22Rv1 (cell line): ENCODE measurements around the gene PLEKHA5.
"Not testable (repeated sequence)": the region's sequence is repeated elsewhere in the genome, so short reads cannot be mapped to it uniquely, and the experiment has no call there.

ENCODE experiments used
- H3K27ac ChIP-seq: fragments of 450-650 bp; 2 replicates; pipeline ENCODE4 v1.5.1; 2017
- CTCF ChIP-seq: fragments of 450-650 bp; IDR thresholded peaks from 2 replicates; pipeline ENCODE4 v1.5.1; 2017; ENCODE audit warnings: mild to moderate bottlenecking
- ZFX ChIP-seq: fragments of 450-650 bp; IDR thresholded peaks from 2 replicates; pipeline ENCODE4 v1.6.1; 2017; ENCODE audit warnings: antibody characterized with exemption, borderline replicate concordance

Gene PLEKHA5

GRCh38 chr12:19388131-19388549, 258.6 kb downstream of the PLEKHA5 start:
- no peak overlapping the region for H3K27ac ChIP-seq

DNA sequence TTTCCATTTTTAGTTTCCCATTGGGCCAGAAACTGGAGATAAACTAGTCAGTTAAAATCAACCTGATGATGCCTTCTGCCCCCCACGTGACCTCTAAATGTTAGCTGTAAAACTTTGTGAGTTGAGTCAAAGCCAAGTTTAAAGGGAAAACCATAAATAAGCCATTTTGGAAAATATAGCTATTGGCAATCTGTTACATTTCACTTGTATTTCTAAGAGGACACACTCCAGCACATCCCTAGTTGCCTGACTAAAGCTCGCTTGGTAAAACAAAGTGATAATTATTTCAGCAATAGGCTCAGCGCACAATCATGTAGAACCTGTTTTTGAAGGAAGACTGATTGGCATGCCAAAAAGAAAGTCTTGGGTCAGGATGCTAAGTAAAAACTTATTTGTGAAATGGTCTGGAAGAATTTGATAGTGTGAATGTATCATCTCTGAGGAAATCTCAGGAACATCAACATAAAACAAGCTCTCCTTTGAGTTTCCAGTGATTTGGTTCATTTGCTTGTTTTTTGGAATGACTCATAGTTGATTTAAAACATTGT, 260.6 kb downstream of the PLEKHA5 start:
- H3K27ac ChIP-seq = no peak overlapping the region
- TF ChIP-seq ZFX (no peak), CTCF (no peak)

More at GRCh38 chr12:19388131-19388549, 258.6 kb downstream of the PLEKHA5 start:
- TF ChIP-seq CTCF (no peak), ZFX (no peak)

DNA sequence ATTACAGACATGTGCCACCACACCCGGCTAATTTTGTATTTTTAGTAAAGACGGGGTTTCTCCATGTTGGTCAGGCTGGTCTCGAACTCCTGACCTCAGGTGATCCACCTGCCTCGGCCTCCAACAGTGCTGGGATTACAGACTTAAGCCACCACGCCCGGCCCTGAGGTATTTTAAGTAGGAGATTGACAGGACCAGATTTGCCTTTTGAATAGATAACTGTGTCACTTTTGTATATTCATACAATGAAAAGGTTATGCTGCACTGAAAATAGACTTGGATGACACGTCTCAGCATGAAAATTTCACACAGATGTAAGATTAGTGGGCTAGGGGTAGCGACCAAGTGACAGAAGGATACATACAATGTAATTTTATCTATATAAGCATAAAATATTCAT, 263.1 kb downstream of the PLEKHA5 start:
- H3K27ac ChIP-seq = not testable (repeated sequence)

DNA sequence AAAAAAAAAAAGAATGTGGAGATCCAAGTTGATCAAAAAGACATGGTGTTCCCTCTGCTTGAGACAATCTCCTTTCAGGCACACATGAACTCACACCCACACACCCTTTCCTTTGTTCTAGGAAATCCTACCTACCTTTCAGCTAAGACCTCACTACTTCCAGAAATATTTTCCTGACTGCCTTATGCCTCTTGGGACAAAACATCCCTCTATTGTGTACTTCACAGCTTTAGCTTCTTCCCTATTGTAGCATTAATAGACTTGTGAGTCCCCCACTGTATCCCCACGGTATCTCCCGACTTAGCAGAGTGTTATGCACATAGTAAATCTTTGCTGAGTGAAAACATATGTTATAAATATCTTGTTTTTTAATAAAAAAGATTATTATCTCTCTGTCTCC, 264.9 kb downstream of the PLEKHA5 start:
- no peak overlapping the region for H3K27ac ChIP-seq
- TF ChIP-seq ZFX (no peak), CTCF (no peak)

- no peak overlapping the region for H3K27ac ChIP-seq
- TF ChIP-seq ZFX = no peak
- no peak for TF ChIP-seq CTCF
Observed at GRCh38 chr12:19397534-19397933, 268.0 kb downstream of the PLEKHA5 start.

DNA sequence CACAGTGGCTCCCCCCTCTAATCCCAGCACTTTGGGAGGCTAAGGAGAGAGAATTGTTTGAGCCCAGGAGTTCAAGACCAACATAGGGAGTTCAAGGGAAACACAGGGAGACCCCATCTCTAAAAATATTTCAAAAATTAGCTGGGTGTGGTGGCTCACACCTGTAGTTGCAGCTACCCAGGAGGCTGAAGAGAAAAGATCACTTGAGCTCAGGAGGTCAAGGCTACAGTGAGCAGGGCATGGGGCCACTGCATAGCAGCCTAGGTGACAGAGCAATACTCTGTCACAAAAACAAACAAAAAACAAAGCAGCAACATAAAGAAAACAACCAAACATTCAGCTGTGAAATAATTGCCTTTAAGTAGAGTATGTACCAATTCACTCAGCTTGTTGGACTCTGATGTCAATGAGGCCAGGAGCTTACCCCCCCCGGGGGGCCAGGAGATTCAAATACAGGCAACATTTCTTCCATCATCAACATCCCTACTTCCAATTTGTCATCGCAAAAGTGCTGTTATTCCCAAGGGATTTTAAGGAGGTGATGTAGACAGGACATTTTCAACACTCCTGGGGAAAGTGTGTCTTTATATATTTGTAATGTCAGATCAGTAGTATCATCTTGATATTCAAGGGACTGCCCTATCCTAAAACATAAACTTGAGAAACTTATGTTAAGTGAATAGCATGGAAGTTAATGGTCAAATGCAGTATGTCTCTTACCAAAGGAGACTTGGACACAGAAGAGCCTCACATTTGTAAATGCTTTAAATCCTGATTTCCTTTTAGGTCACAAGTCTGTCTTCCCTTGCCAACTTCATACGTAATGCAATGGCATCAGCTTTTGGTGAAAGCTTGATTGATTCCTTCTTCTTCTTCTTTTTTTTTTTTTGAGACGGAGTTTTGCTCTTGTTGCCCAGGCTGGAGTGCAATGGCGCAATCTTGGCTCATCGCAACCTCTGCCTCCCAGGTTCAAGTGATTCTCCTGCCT, 269.1 kb downstream of the PLEKHA5 start:
- no peak overlapping the region for H3K27ac ChIP-seq
- TF ChIP-seq ZFX (no peak), CTCF (no peak)

- H3K27ac ChIP-seq = not testable (repeated sequence)
Observed at GRCh38 chr12:19400649-19401285, 271.2 kb downstream of the PLEKHA5 start.

DNA sequence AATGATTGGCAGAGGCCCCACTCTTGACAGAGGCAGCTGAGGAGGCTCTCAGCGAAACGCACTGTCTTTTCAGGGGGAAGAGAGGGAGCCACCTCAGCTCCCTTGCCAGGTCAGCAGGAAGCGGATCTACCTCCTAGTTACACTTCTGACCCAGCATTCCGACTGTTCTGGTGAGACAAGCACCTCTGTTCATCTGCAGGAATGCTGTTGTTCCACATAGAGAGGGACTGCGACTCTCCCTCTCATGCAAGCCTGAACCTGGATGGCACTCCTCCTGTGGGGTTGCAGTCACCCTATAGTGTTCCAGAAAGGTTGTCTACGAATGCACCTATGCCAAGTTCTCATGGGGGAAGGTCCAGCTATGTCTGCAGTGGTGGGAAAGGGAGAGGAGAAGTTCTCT, 272.7 kb downstream of the PLEKHA5 start:
- no peak overlapping the region for H3K27ac ChIP-seq
- no peak for TF ChIP-seq ZFX
- no peak for TF ChIP-seq CTCF
